GM13977 (cell line): Measurements from ENCODE around the gene RADIL.

Experiments used
- DNase-seq: peaks from one replicate; pipeline ENCODE4 v3.0.0; 2012; ENCODE audit warnings: low spot score
- in situ Hi-C: fragments of 300-500 bp; cut with MboI; formaldehyde crosslinking; loops from one replicate; pipeline ENCODE4 v1.12.0; 2022; ENCODE audit warnings: low sequenced_read_pairs, low pct_unique_long_range_greater_than_20kb, mixed read lengths, inconsistent platforms; ENCODE audit not compliant: unreplicated experiment
- TF ChIP-seq, protein P1 (sequence below): IDR thresholded peaks from 2 replicates; pipeline ENCODE4 v1.5.1; 2012; ENCODE audit warnings: mild to moderate bottlenecking, control low read depth; ENCODE audit not compliant: insufficient read depth; ENCODE audit errors: extremely low read depth, missing control alignments

The RADIL gene

DNA sequence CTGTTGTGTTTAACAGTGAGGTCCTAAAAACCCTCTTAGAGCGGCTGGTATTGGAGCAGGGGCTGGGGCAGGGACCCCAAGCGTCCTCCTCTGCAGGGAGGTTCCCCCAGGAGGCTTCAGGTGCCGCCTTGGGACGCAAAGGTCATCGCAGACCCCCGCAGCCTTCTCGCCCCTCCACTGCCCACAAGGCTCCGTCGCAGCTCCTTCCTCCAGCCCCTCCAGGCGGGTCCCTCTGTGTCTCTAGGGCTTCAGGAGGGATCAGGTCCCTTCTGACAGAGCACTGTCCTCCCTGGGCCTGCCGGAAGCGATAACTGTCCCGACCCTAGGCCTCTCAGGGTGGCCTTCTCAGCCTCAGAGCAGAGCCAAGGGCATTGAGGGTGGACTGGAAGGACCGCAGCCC lies 134.2 kb downstream of the RADIL start:
- TF ChIP-seq, protein P1, sequence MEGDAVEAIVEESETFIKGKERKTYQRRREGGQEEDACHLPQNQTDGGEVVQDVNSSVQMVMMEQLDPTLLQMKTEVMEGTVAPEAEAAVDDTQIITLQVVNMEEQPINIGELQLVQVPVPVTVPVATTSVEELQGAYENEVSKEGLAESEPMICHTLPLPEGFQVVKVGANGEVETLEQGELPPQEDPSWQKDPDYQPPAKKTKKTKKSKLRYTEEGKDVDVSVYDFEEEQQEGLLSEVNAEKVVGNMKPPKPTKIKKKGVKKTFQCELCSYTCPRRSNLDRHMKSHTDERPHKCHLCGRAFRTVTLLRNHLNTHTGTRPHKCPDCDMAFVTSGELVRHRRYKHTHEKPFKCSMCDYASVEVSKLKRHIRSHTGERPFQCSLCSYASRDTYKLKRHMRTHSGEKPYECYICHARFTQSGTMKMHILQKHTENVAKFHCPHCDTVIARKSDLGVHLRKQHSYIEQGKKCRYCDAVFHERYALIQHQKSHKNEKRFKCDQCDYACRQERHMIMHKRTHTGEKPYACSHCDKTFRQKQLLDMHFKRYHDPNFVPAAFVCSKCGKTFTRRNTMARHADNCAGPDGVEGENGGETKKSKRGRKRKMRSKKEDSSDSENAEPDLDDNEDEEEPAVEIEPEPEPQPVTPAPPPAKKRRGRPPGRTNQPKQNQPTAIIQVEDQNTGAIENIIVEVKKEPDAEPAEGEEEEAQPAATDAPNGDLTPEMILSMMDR = no peak
- in situ Hi-C loops = no loop called here
- DNase-seq = no peak
